ENCODE results near the gene COMP.

Gene COMP

GRCh38 chr19:18781047-18781600 lies 10.0 kb downstream of the COMP start:
- Histone ChIP-seq H3K9me3 (no peaks in the 10 kb centered on the region), H3K36me3 (no peaks in the 10 kb centered on the region), H3K4me1 (ENCODE audit: control insufficient read depth in 1 of 2, insufficient read depth in 1 of 2, low read depth in 1 of 2, low read length in 1 of 2) (peaks cover 3 to 5% of the 10 kb centered on the region in 2 experiments), H3K27ac (no peak overlapping the region), H3K4me3 (ENCODE audit: low read depth in 1 of 2, low read length in 1 of 2) (no peak overlapping the region), H3K27me3 (peaks cover 43% of the 10 kb centered on the region)
- no peak for TF ChIP-seq CTCF (IDR thresholded peaks at IDR 0.05)

GRCh38 chr19:18780631-18781030 lies 10.5 kb downstream of the COMP start:
- no peak for TF ChIP-seq CTCF (IDR thresholded peaks at IDR 0.05)

DNA sequence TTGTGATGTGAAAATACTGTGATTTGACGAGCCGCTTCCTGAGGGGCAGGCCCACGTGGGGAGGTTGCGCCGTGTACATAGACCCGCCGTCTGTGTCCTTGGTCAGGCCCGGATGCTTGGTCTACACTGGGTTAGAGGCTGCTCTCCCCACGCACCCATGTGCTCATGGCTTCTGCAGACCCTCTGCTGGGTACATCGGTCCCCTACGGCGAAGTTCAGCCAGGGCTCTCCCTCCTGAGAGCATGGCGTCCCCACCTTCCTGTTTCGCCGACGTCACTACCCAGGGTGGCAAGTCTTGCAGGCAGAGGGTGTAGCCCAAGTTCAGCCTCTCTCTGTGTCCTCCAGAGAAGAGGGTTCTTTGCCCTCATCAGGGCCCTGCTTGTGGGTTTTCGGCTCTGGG lies 11.0 kb downstream of the COMP start:
- Histone ChIP-seq H3K4me1 (ENCODE audit: control insufficient read depth in 1 of 2, insufficient read depth in 1 of 2, low read depth in 1 of 2, low read length in 1 of 2) (peaks cover 0 to 2% of the 10 kb centered on the region in 2 experiments), H3K27ac (no peak overlapping the region), H3K27me3 (peaks cover 33% of the 10 kb centered on the region), H3K36me3 (no peaks in the 10 kb centered on the region), H3K9me3 (no peaks in the 10 kb centered on the region), H3K4me3 (ENCODE audit: low read depth in 1 of 2, low read length in 1 of 2) (no peak overlapping the region)
- TF ChIP-seq CTCF (IDR thresholded peaks at IDR 0.05) = no peak

More at GRCh38 chr19:18780631-18781030, 10.5 kb downstream of the COMP start:
- Histone ChIP-seq H3K36me3 (no peaks in the 10 kb centered on the region), H3K9me3 (no peaks in the 10 kb centered on the region), H3K27me3 (peaks cover 38% of the 10 kb centered on the region), H3K4me1 (ENCODE audit: control insufficient read depth in 1 of 2, insufficient read depth in 1 of 2, low read depth in 1 of 2, low read length in 1 of 2) (peaks cover 3 to 5% of the 10 kb centered on the region in 2 experiments), H3K4me3 (ENCODE audit: low read depth in 1 of 2, low read length in 1 of 2) (no peak overlapping the region), H3K27ac (no peak overlapping the region)

DNA sequence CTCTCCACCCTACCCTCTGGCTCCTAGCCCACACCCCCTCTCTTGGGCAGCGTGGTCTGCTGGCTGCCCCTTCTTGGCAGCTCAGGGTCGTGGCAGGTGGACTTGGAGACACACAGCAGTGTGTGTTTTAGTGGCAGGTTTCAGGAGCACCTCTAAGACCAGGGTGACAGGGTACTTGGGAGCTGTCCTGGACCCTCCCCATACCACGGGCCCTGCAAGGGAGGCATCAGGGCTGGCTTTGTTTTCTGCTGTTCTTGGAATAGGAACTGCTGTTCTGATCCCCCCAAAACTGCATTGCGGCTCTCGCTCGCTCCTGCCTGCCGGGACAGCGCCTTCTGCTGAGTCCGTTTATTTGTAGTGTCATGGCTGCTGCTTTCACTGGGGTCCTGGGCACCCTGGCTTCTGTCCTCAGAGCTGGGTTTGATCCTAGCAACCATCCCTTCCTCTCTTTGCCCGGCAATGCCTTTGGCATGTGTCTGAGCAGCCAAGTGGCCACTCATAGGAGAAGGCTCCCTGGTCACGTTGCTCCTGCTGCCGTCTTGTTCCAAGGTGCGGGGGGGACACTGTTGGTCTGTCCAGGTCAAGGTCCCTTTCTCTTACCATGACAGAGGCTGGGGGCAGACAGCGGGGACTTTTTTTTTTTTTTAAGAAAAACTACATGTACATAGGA lies 12.1 kb downstream of the COMP start:
- Histone ChIP-seq H3K27me3 (peaks cover 22% of the 10 kb centered on the region), H3K9me3 (no peaks in the 10 kb centered on the region), H3K4me3 (ENCODE audit: low read depth in 1 of 2, low read length in 1 of 2) (no peak overlapping the region), H3K36me3 (no peaks in the 10 kb centered on the region), H3K27ac (no peak overlapping the region), H3K4me1 (ENCODE audit: control insufficient read depth in 1 of 2, insufficient read depth in 1 of 2, low read depth in 1 of 2, low read length in 1 of 2) (no peaks in the 10 kb centered on the region)
- no peak for TF ChIP-seq CTCF (IDR thresholded peaks at IDR 0.05)

- no peaks in the 10 kb centered on the region for H3K9me3 ChIP-seq
- no peaks in the 10 kb centered on the region for H3K36me3 ChIP-seq
- no peak for TF ChIP-seq CTCF (IDR thresholded peaks at IDR 0.05)
- no peak overlapping the region for H3K4me3 ChIP-seq (ENCODE audit: low read depth in 1 of 2, low read length in 1 of 2)
- H3K27me3 ChIP-seq = peaks cover 13% of the 10 kb centered on the region
- H3K27ac ChIP-seq = no peak overlapping the region
- H3K4me1 ChIP-seq (ENCODE audit: control insufficient read depth in 1 of 2, insufficient read depth in 1 of 2, low read depth in 1 of 2, low read length in 1 of 2) = no peaks in the 10 kb centered on the region
These were observed 13.1 kb downstream of the COMP start for GRCh38 chr19:18778076-18778389.

Data from neutrophil (primary cell).